Measurements from ENCODE around the gene ABHD12.

DNA sequence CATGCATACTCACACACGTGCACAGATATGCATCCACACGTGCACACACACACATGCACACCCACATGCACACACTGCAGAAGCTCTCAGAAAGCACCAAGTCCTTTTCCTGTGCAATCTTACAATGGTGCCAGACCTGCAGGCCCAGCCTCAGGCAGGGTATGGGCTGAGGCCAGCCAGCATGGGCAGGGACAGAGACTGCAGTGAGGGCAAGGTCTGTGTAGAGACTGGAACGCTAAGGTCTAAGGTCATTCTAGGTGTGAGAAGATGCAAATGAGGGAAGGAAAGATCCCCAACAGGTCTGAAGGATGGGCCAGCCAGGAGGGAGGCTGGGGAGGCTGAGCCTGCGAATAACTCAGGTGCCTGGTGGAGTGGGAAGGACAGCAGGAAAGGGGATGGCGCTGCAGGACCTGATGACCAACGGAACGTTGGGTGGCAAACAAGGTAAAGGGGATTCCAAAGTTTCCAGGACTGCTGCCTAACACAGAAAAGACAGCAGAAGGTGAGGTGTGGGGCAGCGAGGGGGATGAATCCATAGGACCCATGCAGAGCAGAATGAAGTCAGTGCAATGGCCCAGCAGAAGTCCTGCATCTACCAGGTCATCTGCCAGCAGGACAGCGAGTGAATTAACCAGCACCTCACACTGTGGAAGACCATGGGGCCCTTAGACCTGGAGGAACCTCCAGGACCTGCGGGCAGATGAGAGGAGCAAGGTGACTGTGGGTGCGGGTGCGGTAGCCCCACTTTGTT lies 67.0 kb downstream of the ABHD12 start:
- TF ChIP-seq, protein P1, sequence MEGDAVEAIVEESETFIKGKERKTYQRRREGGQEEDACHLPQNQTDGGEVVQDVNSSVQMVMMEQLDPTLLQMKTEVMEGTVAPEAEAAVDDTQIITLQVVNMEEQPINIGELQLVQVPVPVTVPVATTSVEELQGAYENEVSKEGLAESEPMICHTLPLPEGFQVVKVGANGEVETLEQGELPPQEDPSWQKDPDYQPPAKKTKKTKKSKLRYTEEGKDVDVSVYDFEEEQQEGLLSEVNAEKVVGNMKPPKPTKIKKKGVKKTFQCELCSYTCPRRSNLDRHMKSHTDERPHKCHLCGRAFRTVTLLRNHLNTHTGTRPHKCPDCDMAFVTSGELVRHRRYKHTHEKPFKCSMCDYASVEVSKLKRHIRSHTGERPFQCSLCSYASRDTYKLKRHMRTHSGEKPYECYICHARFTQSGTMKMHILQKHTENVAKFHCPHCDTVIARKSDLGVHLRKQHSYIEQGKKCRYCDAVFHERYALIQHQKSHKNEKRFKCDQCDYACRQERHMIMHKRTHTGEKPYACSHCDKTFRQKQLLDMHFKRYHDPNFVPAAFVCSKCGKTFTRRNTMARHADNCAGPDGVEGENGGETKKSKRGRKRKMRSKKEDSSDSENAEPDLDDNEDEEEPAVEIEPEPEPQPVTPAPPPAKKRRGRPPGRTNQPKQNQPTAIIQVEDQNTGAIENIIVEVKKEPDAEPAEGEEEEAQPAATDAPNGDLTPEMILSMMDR (IDR thresholded peaks at IDR 0.05), result no peak
- TF ChIP-seq EZH2 (IDR thresholded peaks at IDR 0.05; ENCODE audit: borderline replicate concordance, insufficient read depth, low read depth, low read length, poor library complexity, severe bottlenecking), result no peak
